ENCODE data around the gene CLSTN2. TPM values are rescaled to one million over a fixed set of nuclear protein-coding genes. Genes with fewer than 3 reads are reported as not detected.

Gene CLSTN2
- total and polyA plus RNA-seq, 2 of the 4 experiments (the other 2 are of a cell fraction) = under 0.01 to 0.07 TPM

DNA sequence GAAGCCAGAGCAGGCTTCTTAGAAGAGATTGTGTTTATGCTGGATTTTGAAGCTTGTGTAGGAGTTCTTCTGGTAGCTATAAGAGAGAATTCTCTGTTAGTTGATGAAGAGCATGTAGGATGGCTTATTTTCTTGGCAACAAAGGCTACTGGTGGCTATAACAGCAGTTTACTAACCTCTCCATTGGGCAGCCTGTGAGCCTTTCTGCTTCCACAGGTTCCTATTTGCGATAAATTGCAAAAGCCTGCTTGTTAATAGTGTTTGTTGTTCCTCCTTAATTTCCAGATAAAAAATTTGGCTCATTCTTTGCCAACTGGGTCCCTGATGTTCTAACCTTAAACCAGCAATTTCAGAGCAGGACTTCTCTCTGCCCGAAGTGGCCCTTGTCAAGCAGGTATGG is 452.3 kb downstream of the CLSTN2 start:
- H2AFZ ChIP-seq (replicated peaks; ENCODE audit: low read length, poor library complexity) = no peak overlapping the region
- no peaks in the 10 kb centered on the region for H3K79me1 ChIP-seq (ENCODE audit: low read depth in 1 of 2, low read length in 2 of 2)
- dilution Hi-C loops (cut with HindIII; ENCODE audit: low sequenced_read_pairs, unreplicated experiment) (no loop called here), in situ Hi-C loops (cut with MboI; ENCODE audit: low sequenced_read_pairs) (no loop called here), intact Hi-C loops (cut with micrococcal nuclease) (no loop called here)
- no peak overlapping the region for H3K4ac ChIP-seq (ENCODE audit: low read depth, low read length)
- ChIA-PET CTCF (no interaction called here), POLR2A (ENCODE audit: unreplicated experiment) (no interaction called here)
- H3K27me3 ChIP-seq (ENCODE audit: control insufficient read depth, insufficient read depth, low read length) = no peaks in the 10 kb centered on the region
- no peak overlapping the region for H4K5ac ChIP-seq (ENCODE audit: low read depth, low read length)
- no peak overlapping the region for H3K23ac ChIP-seq (ENCODE audit: low read depth, low read length)
- no peak overlapping the region for H3K18ac ChIP-seq (ENCODE audit: low read depth, low read length)
- H4K91ac ChIP-seq (ENCODE audit: insufficient read depth, low read depth, low read length) = no peak overlapping the region
- H3K36me3 ChIP-seq (ENCODE audit: control insufficient read depth, insufficient read depth, low read length) = no peaks in the 10 kb centered on the region
- no peak overlapping the region for H2BK20ac ChIP-seq (ENCODE audit: low read depth, low read length)
- no peak for DNase-seq
- no peak overlapping the region for H3K4me3 ChIP-seq (ENCODE audit: insufficient read depth, low read depth, low read length)
- no peaks in the 10 kb centered on the region for H3K4me1 ChIP-seq (ENCODE audit: control insufficient read depth, insufficient read depth, low read length)
- no peaks in the 10 kb centered on the region for H3K9me3 ChIP-seq (ENCODE audit: control insufficient read depth, insufficient read depth, low read length)
- no peak overlapping the region for H3K4me2 ChIP-seq (ENCODE audit: low read depth, low read length)
- H2BK5ac ChIP-seq (ENCODE audit: low read depth, low read length, poor library complexity, severe bottlenecking) = no peak overlapping the region
- TF ChIP-seq, protein P1, sequence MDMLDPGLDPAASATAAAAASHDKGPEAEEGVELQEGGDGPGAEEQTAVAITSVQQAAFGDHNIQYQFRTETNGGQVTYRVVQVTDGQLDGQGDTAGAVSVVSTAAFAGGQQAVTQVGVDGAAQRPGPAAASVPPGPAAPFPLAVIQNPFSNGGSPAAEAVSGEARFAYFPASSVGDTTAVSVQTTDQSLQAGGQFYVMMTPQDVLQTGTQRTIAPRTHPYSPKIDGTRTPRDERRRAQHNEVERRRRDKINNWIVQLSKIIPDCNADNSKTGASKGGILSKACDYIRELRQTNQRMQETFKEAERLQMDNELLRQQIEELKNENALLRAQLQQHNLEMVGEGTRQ (IDR thresholded peaks at IDR 0.05; ENCODE audit: low read depth, low read length) = no peak
- no peak for TF ChIP-seq POLR2A (IDR thresholded peaks at IDR 0.05; ENCODE audit: low read depth, low read length)
- no peak for TF ChIP-seq BHLHE40 (IDR thresholded peaks at IDR 0.05; ENCODE audit: low read depth, low read length)
- TF ChIP-seq, protein P2, sequence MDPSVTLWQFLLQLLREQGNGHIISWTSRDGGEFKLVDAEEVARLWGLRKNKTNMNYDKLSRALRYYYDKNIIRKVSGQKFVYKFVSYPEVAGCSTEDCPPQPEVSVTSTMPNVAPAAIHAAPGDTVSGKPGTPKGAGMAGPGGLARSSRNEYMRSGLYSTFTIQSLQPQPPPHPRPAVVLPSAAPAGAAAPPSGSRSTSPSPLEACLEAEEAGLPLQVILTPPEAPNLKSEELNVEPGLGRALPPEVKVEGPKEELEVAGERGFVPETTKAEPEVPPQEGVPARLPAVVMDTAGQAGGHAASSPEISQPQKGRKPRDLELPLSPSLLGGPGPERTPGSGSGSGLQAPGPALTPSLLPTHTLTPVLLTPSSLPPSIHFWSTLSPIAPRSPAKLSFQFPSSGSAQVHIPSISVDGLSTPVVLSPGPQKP (IDR thresholded peaks at IDR 0.05; ENCODE audit: borderline replicate concordance, low read depth, low read length) = no peak
- no peak for TF ChIP-seq MAZ (IDR thresholded peaks at IDR 0.05; ENCODE audit: borderline replicate concordance, low read depth, low read length)
- TF ChIP-seq CHD1 (IDR thresholded peaks at IDR 0.05; ENCODE audit: low read depth, low read length) = no peak
- no peak for TF ChIP-seq SMC3 (IDR thresholded peaks at IDR 0.05; ENCODE audit: low read depth, low read length)
- TF ChIP-seq, protein P3, sequence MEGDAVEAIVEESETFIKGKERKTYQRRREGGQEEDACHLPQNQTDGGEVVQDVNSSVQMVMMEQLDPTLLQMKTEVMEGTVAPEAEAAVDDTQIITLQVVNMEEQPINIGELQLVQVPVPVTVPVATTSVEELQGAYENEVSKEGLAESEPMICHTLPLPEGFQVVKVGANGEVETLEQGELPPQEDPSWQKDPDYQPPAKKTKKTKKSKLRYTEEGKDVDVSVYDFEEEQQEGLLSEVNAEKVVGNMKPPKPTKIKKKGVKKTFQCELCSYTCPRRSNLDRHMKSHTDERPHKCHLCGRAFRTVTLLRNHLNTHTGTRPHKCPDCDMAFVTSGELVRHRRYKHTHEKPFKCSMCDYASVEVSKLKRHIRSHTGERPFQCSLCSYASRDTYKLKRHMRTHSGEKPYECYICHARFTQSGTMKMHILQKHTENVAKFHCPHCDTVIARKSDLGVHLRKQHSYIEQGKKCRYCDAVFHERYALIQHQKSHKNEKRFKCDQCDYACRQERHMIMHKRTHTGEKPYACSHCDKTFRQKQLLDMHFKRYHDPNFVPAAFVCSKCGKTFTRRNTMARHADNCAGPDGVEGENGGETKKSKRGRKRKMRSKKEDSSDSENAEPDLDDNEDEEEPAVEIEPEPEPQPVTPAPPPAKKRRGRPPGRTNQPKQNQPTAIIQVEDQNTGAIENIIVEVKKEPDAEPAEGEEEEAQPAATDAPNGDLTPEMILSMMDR (conservative IDR thresholded peaks at IDR 0.05; ENCODE audit: low read depth, low read length) = no peak
- no peak for TF ChIP-seq NFE2L2 (IDR thresholded peaks at IDR 0.05; ENCODE audit: low read depth, low read length)
- TF ChIP-seq CEBPB (IDR thresholded peaks at IDR 0.05; ENCODE audit: low read depth, low read length) = no peak
- no peak for TF ChIP-seq RCOR1 (IDR thresholded peaks at IDR 0.05; ENCODE audit: insufficient replicate concordance, low read length)
- no peak for TF ChIP-seq RFX5 (IDR thresholded peaks at IDR 0.05; ENCODE audit: low read depth, low read length)
- TF ChIP-seq RAD21 (IDR thresholded peaks at IDR 0.05; ENCODE audit: low read length) = no peak
- no peak for TF ChIP-seq MAFK (IDR thresholded peaks at IDR 0.05; ENCODE audit: low read depth, low read length)
- no peak for TF ChIP-seq MXI1 (IDR thresholded peaks at IDR 0.05; ENCODE audit: borderline replicate concordance, low read depth, low read length)
- TF ChIP-seq FOS (IDR thresholded peaks at IDR 0.05; ENCODE audit: low read depth, low read length) = no peak
- H3K56ac ChIP-seq (ENCODE audit: extremely low read depth, insufficient read depth, low read length) = no peak overlapping the region
- H3K9ac ChIP-seq (ENCODE audit: low read depth, low read length) = no peak overlapping the region
- H2BK15ac ChIP-seq (ENCODE audit: low read depth, low read length) = no peak overlapping the region
- no peak overlapping the region for H4K8ac ChIP-seq (ENCODE audit: low read depth in 2 of 2, low read length in 2 of 2)
- no TSS peak for BruUV-seq (replicated peaks)
- no peaks in the 10 kb centered on the region for H3K9me1 ChIP-seq (ENCODE audit: insufficient read depth, low read length)
- H3K27ac ChIP-seq (ENCODE audit: insufficient read depth, low read length) = no peak overlapping the region
- H2AK9ac ChIP-seq (replicated peaks; ENCODE audit: low read depth, low read length, poor library complexity) = no peak overlapping the region
- no peaks in the 10 kb centered on the region for H4K20me1 ChIP-seq (ENCODE audit: insufficient read depth, low read length)
- no peak overlapping the region for H2AK5ac ChIP-seq (ENCODE audit: low read depth, low read length)
- no CpG with 5 or more reads among the region's 2 CpGs for WGBS, 2 experiments (ENCODE audit: extremely low coverage in 2 of 2, insufficient read length in 1 of 2)
- ATAC-seq (ENCODE audit: low read depth) = no peak
- no peak overlapping the region for H3K14ac ChIP-seq (replicated peaks; ENCODE audit: low read depth, low read length)
- H2BK120ac ChIP-seq (ENCODE audit: low read depth, low read length) = no peak overlapping the region

Measured in IMR-90 (cell line).